Small intestine (tissue), 7 donors: Measurements from ENCODE around the gene ALMS1. TPM values are rescaled to one million over a fixed set of nuclear protein-coding genes. Genes with fewer than 3 reads are reported as not detected.
"Not testable (repeated sequence)": the region's sequence is repeated elsewhere in the genome, so short reads cannot be mapped to it uniquely, and the experiment has no call there.

Experiments used
- DNase-seq, 2 donors: peaks; one replicate each; pipeline versions ENCODE4 v3.0.0 to v3.0.0-alpha.2; 2013
- FAIRE-seq: peaks from 2 replicates; lab custom pipeline; 2012; peaks lifted over from hg19 to GRCh38; lab: Jason Lieb, UNC
- H3K27ac ChIP-seq, 3 donors: one replicate each; pipeline ENCODE4 v1.5.1; 2013; ENCODE audit warnings: low read length in 2 of 3, mild to moderate bottlenecking in 2 of 3, control low read depth in 1 of 3, inconsistent platforms in 1 of 3, low read depth in 1 of 3, moderate library complexity in 1 of 3
- H3K27me3 ChIP-seq, 3 donors: one replicate each; pipeline ENCODE4 v1.6.1; 2013; ENCODE audit warnings: low read length in 3 of 3, inconsistent platforms in 1 of 3; ENCODE audit not compliant: control insufficient read depth in 3 of 3, insufficient read depth in 3 of 3
- H3K36me3 ChIP-seq, 3 donors: one replicate each; pipeline ENCODE4 v1.6.1; 2013; ENCODE audit warnings: low read length in 3 of 3, inconsistent platforms in 1 of 3, low read depth in 1 of 3, mild to moderate bottlenecking in 1 of 3, moderate library complexity in 1 of 3; ENCODE audit not compliant: control insufficient read depth in 3 of 3, insufficient read depth in 2 of 3
- H3K4me1 ChIP-seq, 3 donors: one replicate each; pipeline ENCODE4 v1.6.1; 2013; ENCODE audit warnings: low read length in 2 of 3, inconsistent platforms in 1 of 3, low read depth in 1 of 3, mild to moderate bottlenecking in 1 of 3, moderate library complexity in 1 of 3; ENCODE audit not compliant: control insufficient read depth in 3 of 3, insufficient read depth in 2 of 3
- H3K4me3 ChIP-seq, 3 donors: one replicate each; pipeline ENCODE4 v1.5.1; 2013; ENCODE audit warnings: low read length in 3 of 3, control low read depth in 1 of 3, inconsistent platforms in 1 of 3, low read depth in 1 of 3, mild to moderate bottlenecking in 1 of 3, moderate library complexity in 1 of 3
- H3K9me3 ChIP-seq, 2 donors: one replicate each; pipeline ENCODE4 v1.6.1; 2013; ENCODE audit warnings: low read depth in 1 of 2, low read length in 1 of 2; ENCODE audit not compliant: control insufficient read depth in 2 of 2, insufficient read depth in 1 of 2
- WGBS, 3 donors: extraction: QIAGEN DNeasy Blood & Tissue Kit; methylation state at CpG; one replicate each; pipeline ENCODE4 v1.1.7; 2013; 5-methylcytosine and 5-hydroxymethylcytosine counted together
- polyA plus RNA-seq, 4 donors: library from polyadenylated mRNA; stranded (reverse) in 3 of 4; unstranded in 1 of 4; fragments of 200-250 nt in 3 of 4; fragments of 120-200 nt in 1 of 4; gene quantifications; one replicate each; pipeline versions ENCODE4 v1.2.1 to v1.2.3, GENCODE V29; 2013
- donor health status: healthy with polysubstance abuse.
- donor health status: control.
- donor health status: control.
- donor health status: Bipolar disorder and iron deficiency.
- donor health status: healthy.

The ALMS1 gene
- polyA plus RNA-seq, 4 donors, result 2.7 to 23.4 (median 6.1) TPM

DNA sequence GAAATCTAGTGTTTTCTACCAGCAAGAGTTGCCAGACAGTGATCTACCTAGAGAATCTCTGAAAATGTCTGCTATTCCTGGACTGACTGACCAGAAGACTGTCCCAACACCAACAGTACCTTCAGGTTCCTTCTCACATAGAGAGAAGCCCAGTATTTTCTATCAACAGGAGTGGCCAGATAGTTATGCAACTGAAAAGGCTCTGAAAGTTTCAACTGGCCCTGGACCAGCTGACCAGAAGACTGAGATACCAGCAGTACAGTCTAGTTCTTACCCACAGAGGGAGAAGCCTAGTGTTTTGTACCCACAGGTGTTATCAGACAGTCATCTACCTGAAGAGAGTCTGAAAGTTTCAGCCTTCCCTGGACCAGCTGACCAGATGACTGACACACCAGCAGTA, 63.8 kb downstream of the ALMS1 start:
- FAIRE-seq (no peak), DNase-seq (no peak)
- Histone ChIP-seq H3K4me1 (no peaks in the 10 kb centered on the region), H3K36me3 (peaks cover 9 to 18% (median 9%) of the 10 kb centered on the region in 3 donors), H3K4me3 (no peak overlapping the region), H3K27ac (no peak overlapping the region), H3K9me3 (no peaks in the 10 kb centered on the region), H3K27me3 (no peaks in the 10 kb centered on the region)

DNA sequence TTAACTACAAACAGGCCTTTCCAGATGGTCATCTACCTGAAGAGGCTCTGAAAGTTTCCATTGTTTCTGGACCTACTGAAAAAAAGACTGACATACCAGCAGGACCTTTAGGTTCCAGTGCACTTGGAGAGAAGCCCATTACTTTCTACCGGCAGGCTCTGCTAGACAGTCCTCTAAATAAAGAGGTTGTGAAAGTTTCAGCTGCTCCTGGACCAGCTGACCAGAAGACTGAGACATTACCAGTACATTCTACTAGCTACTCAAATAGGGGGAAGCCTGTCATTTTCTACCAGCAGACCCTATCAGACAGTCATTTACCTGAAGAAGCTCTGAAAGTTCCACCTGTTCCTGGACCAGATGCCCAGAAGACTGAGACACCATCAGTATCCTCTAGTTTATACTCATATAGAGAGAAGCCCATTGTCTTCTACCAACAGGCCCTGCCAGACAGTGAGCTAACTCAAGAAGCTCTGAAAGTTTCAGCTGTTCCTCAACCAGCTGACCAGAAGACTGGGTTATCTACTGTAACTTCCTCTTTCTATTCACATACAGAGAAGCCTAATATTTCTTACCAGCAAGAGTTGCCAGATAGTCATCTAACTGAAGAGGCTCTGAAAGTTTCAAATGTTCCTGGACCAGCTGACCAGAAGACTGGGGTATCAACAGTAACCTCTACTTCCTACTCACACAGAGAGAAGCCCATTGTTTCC, 65.8 kb downstream of the ALMS1 start:
- H3K4me3 ChIP-seq, result no peak overlapping the region
- DNase-seq (no peak), FAIRE-seq (no peak)
- whole genome bisulfite sequencing, 3 donors, result 80 to 93% (median 87%) methylated on average over 1 of the region's 1 CpG
- H3K27ac ChIP-seq, result no peak overlapping the region
- no peaks in the 10 kb centered on the region for H3K4me1 ChIP-seq
- peaks cover 11 to 18% (median 12%) of the 10 kb centered on the region in 3 donors for H3K36me3 ChIP-seq
- H3K9me3 ChIP-seq, result no peaks in the 10 kb centered on the region
- no peaks in the 10 kb centered on the region for H3K27me3 ChIP-seq

DNA sequence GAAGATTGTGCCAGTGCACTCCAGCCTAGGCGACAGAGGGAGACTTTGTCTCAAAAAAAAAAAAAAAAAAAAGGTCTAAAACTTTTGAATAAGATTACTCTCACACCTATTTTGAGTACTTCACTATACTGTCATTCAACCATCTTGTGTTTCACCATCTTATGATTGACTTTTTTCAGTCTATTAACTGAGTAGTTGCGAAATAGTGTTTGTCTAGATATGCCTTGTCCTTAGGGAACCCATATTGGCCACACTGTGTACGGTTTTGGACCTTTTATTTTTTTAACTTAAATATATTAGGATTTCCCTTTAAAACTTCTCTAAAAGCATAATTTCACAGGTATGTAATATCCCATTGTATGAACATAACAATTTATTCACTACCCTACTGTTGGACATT, 72.3 kb downstream of the ALMS1 start:
- peaks cover 0 to 8% (median 2%) of the 10 kb centered on the region in 3 donors for H3K36me3 ChIP-seq
- no peak for FAIRE-seq

GRCh38 chr2:73462388-73462787, 76.8 kb downstream of the ALMS1 start:
- H3K4me1 ChIP-seq, H3K4me3 ChIP-seq, FAIRE-seq, DNase-seq, H3K27me3 ChIP-seq, H3K36me3 ChIP-seq, H3K27ac ChIP-seq: not testable (repeated sequence)
- H3K9me3 ChIP-seq, result peaks cover 0 to 19% of the 10 kb centered on the region in 2 donors
- 92 to 100% (median 100%) methylated on average over 1 of the region's 1 CpG for WGBS, 3 donors

More for the DNA sequence above, 72.3 kb downstream of the ALMS1 start:
- H3K27ac ChIP-seq, result no peak overlapping the region
- no peaks in the 10 kb centered on the region for H3K4me1 ChIP-seq
- no peak for DNase-seq
- H3K4me3 ChIP-seq, result no peak overlapping the region
- H3K27me3 ChIP-seq, result no peaks in the 10 kb centered on the region
- WGBS, 3 donors, result 97 to 98% (median 98%) methylated on average over 3 of the region's 3 CpGs
- peaks cover 0 to 18% of the 10 kb centered on the region in 2 donors for H3K9me3 ChIP-seq

GRCh38 chr2:73468376-73468775, 82.7 kb downstream of the ALMS1 start:
- WGBS, 3 donors, result 81 to 86% (median 84%) methylated on average over 1 of the region's 1 CpG
- Histone ChIP-seq H3K27me3 (no peaks in the 10 kb centered on the region), H3K4me3 (no peak overlapping the region), H3K4me1 (no peaks in the 10 kb centered on the region), H3K36me3 (no peaks in the 10 kb centered on the region), H3K9me3 (no peaks in the 10 kb centered on the region), H3K27ac (no peak overlapping the region)
- DNase-seq (no peak), FAIRE-seq (no peak)

- not testable (repeated sequence) for FAIRE-seq, H3K27ac ChIP-seq, H3K27me3 ChIP-seq, DNase-seq, H3K4me1 ChIP-seq, H3K4me3 ChIP-seq
- no CpG with 5 or more reads among the region's 1 CpG for WGBS, 3 donors
- Histone ChIP-seq H3K9me3 (peaks cover 0 to 15% of the 10 kb centered on the region in 2 donors), H3K36me3 (peaks cover 1 to 18% (median 2%) of the 10 kb centered on the region in 3 donors)
Measured at GRCh38 chr2:73483874-73484273, 98.2 kb downstream of the ALMS1 start.

DNA sequence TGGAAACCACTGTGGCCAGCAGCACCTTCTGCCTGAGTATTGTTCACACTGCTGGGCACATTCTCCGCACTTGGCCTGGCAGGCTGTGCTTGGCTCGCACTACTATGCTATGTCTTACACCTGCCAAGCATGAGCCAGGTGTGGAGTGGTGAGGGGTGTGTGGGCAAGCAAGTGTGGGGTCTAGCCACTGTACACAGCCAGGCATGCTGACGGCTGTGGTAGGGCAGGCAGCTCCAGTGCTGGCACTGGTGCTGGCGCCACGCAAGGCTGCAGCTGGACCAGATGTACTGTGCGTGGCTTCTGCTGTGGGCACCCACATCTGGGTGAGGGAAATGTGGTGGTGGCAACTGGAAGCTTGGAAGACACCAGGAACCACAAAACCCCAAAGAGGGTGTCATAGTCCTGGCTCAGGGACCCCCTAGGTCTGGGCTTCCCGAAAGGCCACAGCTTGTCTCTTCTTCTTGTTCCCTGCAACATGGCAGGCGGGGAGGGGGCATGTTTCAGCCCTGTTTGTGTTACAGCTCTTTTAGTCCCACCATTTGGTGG, 101.5 kb downstream of the ALMS1 start:
- Histone ChIP-seq H3K9me3 (peaks cover 0 to 15% of the 10 kb centered on the region in 2 donors), H3K27me3 (no peaks in the 10 kb centered on the region), H3K36me3 (peaks cover 4 to 18% (median 7%) of the 10 kb centered on the region in 3 donors), H3K4me1 (no peaks in the 10 kb centered on the region), H3K4me3 (no peak overlapping the region), H3K27ac (no peak overlapping the region)
- FAIRE-seq (no peak), DNase-seq (no peak)
- 96 to 100% (median 98%) methylated on average over 8 of the region's 8 CpGs for WGBS, 3 donors

GRCh38 chr2:73488079-73488478, 102.4 kb downstream of the ALMS1 start:
- no peak for DNase-seq
- H3K36me3 ChIP-seq, result peaks cover 4 to 18% (median 7%) of the 10 kb centered on the region in 3 donors

More at GRCh38 chr2:73488079-73488478, 102.4 kb downstream of the ALMS1 start:
- H3K4me1 ChIP-seq, result no peaks in the 10 kb centered on the region
- H3K4me3 ChIP-seq, result no peak overlapping the region
- H3K27ac ChIP-seq, result no peak overlapping the region
- WGBS, 3 donors, result 95 to 99% (median 97%) methylated on average over 7 of the region's 7 CpGs
- peaks cover 0 to 15% of the 10 kb centered on the region in 2 donors for H3K9me3 ChIP-seq
- no peak for FAIRE-seq
- no peaks in the 10 kb centered on the region for H3K27me3 ChIP-seq
